ENCODE results near the gene TC2N.
A peak's percentile ranks its signal among the peaks of the same experiment; 100 is the strongest.
"Not testable (repeated sequence)": the region's sequence is repeated elsewhere in the genome, so short reads cannot be mapped to it uniquely, and the experiment has no call there.

The TC2N gene

DNA sequence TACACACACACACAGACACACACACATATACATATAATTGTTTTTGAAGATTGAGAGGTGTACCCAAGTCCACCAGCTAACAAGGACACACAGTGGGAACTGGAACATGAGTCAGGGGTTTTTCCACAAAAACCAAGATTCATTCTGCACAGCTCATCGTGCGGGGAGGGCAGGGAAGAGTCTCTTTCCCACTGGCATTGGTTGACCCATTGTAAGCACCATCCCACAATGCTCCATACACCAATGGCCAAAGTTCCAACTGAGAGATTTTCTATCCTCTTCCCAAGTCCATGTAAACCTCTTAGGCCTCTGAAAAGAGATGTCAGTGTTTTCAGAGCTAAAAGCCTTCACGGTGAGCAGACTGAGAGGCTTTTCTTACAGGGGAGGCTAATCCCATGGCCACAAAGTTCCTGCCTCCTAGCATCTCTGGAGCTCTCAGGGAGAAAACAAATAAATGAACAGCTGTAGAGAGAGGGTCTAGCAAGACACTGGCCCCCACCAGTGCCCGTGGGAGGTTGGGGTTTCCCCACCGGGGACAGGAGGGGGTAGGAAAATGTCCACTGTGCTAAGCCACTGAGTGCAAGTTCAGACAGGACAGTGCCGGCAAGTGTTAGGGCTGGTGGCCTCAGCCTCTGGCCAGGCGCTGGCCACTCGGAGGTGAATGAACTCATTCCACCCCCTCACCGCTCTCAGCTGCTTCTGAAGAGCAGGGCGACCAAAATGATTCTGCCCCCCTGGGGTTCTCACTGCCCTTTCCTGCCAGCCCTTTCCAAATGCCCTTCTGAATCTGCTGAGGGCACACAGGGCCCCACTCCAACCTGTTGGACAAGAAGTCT lies 21.5 kb upstream of the TC2N start:
- DNase-seq, result no peak

DNA sequence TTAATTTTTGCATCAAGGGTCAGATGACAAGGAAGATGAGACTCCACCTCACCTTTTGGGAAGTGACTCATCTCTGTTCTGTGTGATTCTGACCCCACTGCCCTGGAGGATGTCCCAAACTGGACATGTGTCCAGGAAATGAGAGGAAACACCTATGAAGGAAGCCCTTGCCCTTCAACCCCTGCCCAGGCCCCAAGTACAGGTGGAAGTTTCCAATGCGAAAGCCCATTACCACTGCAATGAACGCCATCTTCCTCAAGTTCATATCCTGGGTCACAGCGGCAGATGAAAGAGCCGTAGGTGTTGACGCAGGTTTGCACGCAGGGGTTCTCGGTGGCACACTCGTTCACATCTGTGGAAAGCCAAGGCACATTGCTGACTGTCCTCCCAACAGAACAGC lies 19.6 kb upstream of the TC2N start:
- no peak for DNase-seq

DNA sequence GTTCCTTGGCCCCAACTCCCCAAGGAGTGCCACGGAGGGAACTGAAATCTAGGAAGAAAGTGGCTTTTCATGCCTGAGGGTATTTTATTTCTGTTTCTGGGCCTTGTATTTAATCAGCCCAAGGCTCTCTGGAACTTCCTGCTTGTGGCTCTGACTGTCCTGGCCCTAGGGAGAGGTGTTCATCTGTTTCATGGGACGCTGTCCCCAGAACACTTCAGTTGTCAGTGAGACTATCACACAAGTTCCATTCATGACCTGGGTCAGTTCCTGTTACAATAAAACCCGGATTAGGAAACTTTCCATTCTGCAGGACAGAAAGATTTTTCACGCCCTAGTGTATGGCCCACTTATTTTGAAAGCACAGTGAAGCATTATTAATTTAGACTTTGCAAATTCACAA lies 18.5 kb upstream of the TC2N start:
- DNase-seq, result no peak

DNA sequence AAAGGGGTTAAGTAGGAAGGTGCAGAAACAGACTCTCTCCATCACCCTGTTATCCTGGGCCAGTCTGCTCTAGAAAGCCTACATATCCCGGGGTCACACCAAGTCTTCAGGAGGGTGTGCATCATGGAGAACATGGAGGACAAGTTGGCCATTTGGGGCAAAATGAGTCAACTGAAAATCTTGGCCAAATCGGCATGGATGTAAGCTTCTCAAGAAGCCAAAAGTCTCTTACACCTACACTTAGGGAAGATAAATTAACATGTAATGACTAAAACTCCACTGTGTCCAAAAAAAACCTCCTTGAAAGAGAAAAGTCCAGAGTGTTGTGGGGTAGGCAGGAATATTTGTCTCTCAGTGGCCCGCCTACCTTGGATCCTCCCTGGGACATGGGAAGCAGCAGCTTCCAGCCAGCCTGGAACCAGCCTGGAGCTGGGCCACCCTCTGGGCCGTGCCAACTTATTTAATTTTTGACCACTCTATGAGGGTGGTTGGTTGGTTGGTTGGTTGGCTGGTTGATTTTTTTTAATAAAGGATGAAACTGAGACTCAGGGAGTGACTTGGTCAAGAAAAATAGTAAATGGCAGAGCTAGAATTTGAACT lies 17.9 kb upstream of the TC2N start:
- no peak for DNase-seq

DNA sequence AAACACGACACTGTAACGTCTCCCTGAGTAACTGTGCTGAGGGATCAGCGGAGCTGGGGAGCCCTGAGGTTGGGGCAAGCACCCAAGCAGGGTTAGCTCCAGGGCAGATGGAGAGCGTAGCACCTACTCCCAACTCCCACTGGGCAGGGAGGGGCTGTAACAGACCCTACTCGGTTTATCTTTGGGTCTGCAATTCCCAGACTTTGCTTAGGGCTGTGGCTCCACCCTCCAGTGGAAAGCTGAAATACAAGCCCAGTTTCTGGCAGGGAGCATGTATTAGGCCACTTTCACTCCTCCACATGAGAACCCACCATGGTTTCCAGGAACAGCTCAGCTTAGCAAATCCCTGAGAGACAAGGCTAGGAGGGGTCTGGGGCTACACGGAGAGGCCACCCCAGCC lies 17.3 kb upstream of the TC2N start:
- no peak for DNase-seq

DNA sequence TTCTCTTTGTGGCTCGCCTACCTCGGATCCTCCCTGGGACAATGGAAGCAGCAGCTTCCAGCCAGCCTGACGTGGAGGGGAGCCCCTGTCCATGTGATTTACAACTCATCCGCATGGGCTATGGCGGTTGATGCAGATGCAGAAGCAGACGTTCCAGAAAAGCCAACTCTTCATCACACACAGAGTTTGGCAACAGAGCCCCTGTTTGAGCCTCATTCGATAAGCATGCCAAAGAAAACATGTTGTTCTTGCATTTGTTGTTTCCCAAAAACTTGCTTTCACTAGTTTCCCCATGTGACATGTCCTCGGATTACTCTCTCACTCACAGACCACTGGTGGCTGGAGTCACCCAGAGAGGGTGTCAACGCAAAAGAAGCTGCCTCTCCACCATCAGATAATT lies 16.4 kb upstream of the TC2N start:
- no peak for DNase-seq

DNA sequence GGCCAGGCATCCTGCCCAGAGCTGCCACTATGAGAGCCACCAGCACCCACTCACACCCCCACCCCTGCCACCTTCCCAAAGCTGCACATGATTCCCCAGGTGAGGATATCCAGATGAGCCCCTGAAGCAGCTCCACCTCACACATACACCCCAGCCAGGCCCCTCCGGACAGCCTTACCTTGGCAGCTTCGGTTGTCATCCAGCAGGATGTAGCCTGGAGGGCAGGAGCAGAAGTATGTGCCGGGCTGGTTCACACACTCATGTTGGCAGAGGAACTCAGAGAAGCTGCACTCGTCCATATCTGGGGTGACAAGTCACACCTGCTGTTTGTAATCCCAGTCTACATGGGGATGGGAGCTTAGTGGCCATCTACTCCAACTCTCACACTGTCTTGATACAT lies 15.4 kb upstream of the TC2N start:
- DNase-seq, result no peak

DNA sequence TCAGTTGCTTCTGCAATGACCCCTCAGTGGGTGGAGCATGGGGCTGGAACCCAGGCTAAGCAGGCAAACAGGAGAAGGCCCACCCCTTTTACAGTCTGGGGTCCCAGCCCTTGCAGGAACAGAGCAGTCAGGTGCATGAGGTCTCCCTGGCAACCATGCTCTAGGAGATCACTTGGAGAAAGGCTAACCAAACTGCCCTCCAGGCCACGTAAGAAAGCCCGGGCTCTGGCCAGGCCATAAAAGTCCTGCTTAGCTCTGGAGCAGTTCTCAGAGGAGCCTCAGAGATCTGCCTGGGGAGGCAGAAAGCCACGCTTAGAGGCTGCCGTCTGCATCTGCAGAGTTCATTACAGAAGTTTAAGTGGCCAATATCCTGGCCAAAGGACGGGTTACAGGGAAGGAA lies 15.0 kb upstream of the TC2N start:
- no peak for DNase-seq

DNA sequence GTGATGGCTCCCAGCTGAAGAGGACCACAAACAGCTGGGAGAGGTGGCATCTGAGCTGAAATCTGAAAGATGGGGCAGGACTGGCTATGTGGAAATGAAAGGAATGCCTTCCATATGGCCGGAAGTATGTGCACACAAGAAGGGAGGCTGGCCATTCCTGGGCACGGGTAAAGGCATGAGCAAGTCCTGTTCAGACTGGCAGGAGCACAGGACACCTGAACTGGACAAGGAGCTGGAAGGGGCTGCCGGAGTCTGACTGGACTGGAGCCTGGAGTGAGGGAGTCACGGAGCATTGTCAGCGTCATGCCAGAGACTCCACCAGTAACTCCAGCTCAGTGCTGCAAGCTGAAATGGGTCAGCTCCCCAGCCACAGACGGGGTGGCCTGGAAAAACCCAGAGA lies 11.9 kb upstream of the TC2N start:
- no peak for DNase-seq

DNA sequence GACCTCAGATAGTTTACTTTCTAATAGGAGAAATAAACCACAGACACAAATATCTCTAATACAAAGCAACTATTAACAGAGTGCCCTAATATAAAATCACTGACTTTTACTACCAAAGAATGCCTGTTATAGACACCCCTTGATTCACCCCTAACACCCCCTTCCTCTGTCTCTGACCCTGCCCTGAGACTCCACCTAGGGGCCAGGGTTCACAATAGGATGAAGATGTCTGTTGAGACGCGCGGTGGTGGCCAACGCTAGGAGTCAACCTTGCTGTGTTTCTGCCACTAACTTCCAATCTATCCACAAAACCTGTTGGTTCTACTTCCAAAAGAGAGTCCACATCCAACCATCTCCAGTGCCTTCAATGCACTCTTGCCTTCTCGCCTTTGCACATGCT lies 10.9 kb upstream of the TC2N start:
- DNase-seq, result no peak

DNA sequence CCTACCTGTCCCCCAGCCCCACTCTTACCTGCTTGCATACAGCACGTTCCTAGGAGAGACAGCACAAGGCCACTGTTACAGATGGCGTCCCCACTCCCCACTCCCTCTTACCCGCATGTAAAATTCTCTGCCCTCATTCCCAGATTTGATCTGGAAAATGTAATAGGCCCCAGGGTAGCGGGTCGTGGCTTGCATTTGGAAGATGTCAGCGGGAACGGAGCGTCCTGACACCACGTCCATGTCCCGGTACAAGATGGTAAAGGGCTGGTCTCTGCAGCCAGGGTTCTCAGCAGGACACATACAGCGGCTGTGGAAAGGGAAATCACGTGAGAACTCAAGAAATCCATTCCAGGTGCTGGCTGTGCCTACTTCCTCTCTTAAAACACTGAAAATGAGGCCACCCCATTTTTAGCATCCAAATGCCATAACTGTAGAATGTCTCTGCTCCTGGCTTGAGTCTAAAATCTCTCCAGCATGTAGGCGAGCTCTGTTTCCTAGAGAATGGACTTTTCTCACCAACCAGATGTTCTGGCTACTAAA lies 10.1 kb upstream of the TC2N start:
- DNase-seq, result no peak

DNA sequence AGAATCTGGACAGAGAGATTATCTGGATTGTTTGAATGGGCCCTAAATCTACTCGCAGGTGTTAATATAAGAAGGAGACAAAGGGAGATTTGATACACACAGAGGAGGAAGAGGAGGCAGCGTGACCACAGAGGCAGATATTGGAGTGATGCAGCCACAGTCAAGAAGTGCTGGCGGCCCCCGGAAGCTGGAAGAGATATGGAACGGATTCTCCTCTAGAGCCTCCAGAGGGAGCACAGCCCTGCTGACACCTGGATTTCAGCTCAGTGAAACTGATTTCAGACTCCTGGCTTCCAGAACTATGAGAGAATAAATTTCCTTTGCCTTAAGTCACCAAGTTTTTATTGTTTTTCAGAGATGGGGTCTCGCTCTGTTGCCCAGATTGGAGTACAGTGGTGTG lies 9.2 kb upstream of the TC2N start:
- no peak for DNase-seq

DNA sequence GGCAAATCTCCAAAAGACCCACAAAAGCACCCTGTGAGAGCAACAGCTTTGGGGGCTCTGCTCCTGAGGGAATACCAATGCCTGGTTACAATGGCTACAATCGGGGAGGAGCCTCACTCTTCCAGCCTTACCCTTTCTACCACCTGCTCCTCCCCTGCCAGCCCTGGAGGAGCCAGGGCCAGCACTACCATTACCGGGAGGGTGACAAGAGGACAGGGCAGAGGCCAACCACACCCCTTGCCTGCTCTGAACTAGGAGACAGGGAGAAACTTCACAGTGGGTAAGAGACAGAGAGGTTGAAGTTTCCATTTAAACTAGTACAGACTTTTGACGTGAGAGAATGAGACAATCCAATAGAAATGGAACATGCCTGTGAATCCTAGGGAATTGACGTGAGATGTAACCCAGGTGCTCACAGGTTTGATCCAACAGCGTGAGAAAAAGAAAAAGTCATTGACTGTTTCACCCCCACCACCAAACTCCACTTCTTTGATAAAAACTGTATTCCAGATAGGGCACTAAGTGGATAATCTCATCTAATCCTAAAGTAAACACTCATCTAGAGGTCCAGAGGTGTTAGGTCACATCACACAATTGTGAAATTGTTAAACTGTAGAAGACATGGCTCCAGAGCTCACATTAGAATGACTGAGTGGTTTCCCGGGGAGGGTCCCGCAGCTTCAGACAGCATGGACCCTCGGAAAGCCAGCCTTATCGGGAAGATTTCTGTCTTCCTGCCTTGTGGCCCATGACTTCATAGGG lies 8.4 kb upstream of the TC2N start:
- no peak for DNase-seq

DNA sequence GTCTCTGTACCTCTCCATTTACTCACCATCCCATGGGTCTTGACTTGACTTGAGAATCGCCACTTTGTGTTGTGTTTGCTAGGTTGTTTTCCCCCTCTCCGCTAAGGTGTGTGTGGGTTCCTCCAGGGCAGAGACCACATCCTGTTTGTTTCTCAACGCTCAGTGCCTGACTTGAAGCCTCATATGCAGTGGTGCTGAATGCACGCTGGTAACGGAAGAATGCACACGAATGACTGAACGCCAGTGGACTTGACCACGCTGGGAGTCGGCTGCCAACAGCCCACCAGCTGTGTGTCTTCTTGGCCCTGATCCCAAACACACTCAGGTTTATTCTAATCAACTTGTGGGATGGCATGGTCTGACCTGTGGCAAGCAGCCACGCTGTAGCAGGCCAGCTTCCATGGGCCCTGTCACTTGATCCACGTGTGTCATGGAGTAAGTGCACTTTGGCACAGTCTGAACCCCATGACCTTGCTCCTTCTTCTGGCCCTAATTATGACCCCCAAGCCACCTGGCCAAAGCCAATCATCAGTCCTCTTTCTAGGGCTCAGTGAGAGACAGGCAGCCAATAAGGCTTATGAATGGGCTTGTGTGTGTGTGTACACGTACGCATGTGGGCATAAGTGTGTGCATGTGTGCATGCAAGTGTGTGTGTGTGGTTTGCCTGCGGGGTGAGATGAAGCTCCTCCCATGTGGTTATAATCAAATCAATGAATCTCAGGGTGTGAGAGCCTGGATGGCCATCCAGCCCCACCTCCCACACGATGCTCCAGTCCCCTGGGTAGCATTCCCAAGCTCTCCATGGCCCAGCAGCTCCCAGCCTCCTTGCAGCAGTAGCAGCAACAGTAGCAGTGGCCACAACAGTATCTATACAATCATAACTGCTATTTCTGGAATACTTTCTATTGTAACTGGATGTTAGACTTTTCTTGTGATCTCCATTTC lies 6.4 kb upstream of the TC2N start:
- DNase-seq, result peak; percentile 85

DNA sequence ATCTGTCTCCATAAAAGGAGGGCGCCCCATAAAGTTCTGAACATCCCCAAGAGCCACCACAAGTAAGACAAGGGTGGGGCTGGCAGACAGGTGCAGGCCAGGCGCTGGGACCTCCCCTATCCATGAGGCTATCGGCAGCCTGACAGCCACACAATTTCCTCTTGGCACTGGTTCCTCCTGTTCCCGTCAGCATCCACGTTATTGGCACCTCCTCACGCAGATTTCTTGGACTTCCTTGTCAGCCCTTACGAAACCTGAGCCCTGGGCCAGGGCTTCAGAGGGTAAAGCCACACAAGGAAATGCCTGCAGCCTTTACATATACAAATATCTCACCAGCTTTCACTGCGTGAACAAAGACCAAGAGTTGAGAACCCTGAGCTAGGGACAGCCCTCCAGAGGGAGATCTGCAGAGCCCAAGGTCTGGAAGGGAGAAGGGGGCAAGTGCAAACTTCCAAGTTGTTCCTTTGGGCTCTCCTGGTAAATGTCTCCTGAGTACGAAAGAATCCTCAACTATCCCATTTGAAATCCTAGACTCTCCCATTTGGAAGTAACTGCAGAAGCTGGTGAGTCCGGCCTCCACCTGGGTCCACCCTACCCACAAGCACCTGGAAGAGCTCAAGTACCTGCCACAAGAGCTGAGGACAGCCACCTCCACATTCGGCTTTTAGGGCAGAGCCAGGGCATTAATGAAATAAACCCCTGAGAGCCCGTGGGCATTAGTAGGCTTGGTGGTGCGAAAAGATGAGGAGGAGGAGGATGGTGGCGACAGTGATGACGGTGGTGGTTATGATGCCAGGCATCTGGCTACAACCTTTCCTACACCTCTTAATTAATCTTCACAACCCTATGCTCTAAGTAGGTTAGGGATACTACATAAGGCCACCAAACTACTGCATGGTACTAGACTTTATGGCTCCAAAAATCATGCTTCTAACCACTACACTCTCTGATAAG lies 5.5 kb upstream of the TC2N start:
- peak; percentile 73 for DNase-seq

DNA sequence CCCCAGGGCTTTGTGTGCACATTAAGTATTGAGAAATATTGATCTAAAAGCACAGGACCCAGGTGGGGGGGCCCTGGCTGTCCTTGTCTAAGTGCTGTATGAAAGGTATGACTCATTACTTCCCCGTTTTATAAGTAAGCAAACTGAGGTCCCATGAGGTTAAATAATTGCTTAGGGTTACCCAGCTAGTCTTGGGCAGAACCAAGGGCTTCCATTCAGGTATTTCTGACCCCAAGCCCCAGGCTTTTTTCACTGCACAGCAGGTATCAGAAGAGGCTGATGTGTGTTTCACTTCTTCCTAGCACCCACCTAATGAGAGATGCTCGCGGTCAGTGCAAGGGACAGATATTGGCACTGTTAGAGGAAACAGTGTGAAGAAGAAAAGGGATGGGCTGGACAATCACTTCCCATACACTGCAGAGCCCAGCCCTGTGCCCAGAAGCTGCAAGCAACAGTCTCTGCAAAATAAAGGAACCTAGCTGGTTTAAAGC lies 4.7 kb upstream of the TC2N start:
- peak; percentile 79 for DNase-seq

DNA sequence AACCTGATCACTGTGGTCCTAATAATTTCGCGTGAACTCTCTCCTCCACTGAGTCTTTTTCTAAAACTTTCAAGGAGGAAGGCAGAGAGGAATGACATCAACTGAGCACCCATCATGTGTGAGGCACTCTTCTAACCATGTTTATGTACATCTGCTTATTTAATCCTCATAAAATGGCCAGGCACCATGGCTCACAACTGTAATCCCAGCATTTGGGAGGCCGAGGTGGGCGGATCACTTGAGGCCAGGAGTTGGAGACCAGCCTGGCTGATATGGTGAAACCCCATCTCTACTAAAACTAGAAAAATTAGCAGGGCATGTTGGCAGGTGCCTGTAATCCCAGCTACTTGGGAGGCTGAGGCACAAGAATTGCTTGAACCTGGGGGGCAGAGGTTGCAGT lies 4.1 kb upstream of the TC2N start:
- not testable (repeated sequence) for DNase-seq

DNA sequence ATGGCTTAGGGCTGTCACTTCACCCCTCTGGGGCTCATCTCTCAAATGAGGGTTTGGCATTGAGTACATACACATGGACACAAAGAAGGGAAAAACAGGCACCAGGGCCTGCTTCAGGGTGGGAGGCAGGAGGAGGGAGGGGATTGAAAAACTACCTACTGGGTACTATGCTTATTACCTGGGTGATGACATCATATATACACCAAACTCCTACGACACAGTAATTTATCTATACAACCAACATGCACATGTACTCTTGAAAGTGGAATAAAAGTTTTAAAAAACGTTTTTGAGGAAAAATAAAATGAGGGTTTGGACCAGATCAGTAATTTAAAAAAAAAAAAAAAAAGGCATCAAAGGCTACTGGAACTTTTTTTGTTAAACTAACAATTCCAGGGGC lies 3.6 kb upstream of the TC2N start:
- DNase-seq, result no peak

DNA sequence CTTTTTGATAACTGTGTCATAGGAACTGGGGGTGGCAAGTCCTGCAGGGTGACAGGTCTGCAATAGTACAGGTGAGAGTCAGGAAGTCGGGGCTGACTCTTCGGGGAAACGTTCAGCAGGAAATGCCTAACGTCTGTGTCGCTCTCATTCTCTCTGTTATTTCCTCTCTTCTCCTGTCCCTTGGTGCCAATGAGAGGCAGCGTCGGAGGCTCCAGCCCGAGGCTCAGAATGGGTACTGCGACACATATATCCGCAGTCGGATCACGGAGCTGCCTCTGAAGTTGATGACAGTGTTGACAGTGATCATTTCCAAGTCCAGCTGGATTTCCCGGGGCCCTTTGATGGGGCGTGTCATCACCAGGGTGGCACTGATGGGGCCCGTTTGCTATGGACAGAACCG lies 2.7 kb upstream of the TC2N start:
- DNase-seq, result peak; percentile 86

DNA sequence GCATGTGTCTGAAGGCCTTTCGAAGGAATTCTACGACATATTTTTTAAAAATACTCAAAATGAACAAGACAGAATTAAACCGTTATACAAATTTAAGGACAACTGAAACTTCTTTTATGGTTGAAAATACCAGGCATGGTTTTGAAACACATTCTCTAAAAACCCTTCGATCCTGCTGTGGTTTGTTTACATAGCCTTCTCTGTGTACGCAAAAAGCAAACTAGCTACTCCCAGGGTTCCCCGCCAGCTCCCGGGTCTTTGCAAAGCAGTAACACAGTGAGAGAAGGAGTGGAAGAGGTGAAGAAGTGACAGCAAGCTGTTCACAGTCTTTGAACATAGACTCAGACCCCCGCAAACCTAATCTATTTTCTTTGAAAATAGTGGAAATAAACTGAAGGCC lies 2.2 kb upstream of the TC2N start:
- no peak for DNase-seq
